Upper lobe of left lung (tissue), 4 donors: ENCODE results near the gene BAG5.

Experiments used
- CTCF ChIP-seq, 6 experiments: fragments of 450-650 bp in 4 of 6; fragments of 200-600 bp in 2 of 6; sonication (generic) in 2 of 6; IDR thresholded peaks; one replicate each; pipeline ENCODE4 v1.5.1; 2016 to 2019; ENCODE audit warnings: antibody characterized with exemption in 6 of 6
- POLR2A ChIP-seq, 4 donors: fragments of 450-650 bp; IDR thresholded peaks; one replicate each; pipeline ENCODE4 v1.5.1; 2016 to 2017; ENCODE audit warnings: antibody characterized with exemption in 4 of 4, mild to moderate bottlenecking in 2 of 4
- POLR2AphosphoS5 ChIP-seq, 2 donors: sonication (generic); formaldehyde crosslinking; IDR thresholded peaks; one replicate each; pipeline ENCODE4 v1.5.1; 2017; ENCODE audit warnings: antibody characterized with exemption in 2 of 2

- TF ChIP-seq POLR2A (IDR thresholded peaks at IDR 0.05): no peak
- TF ChIP-seq CTCF (IDR thresholded peaks at IDR 0.05): no peak
- no peak for TF ChIP-seq POLR2AphosphoS5 (IDR thresholded peaks at IDR 0.05)
Observed at GRCh38 chr14:103537175-103537990, 25.1 kb downstream of the BAG5 start.
